Activated naive CD8-positive, alpha-beta T cell treated with anti-CD3 and anti-CD28 coated beads, Interleukin-2, amount 10 ng/mL, durations not matched to agents 7 days and 5 days (primary cell): Measurements from ENCODE around the gene DTNB. TPM values are rescaled to one million over a fixed set of nuclear protein-coding genes. Genes with fewer than 3 reads are reported as not detected.

Experiments used
- ATAC-seq: fragments of 150-1000 bp; cut with Tn5 transposase; one replicate; pipeline ENCODE4 v1.10.0; 2021; ENCODE audit warnings: low read depth, moderate library complexity
- POLR2A ChIA-PET: fragments of 350-600 bp; sonication (Branson Sonifier 250); formaldehyde crosslinking; loops from one replicate; lab custom pipeline; 2021; ENCODE audit warnings: antibody characterized with exemption; lab: Charles Lee
- DNase-seq: peaks from one replicate; pipeline ENCODE4 v3.0.0; 2021
- H3K27ac Mint-ChIP-seq: one replicate; pipeline ENCODE4 v1.8.0; 2022; ENCODE audit warnings: mild to moderate bottlenecking, mixed read lengths
- H3K27me3 Mint-ChIP-seq: one replicate; pipeline ENCODE4 v1.8.0; 2022; ENCODE audit warnings: mild to moderate bottlenecking, moderate library complexity, mixed read lengths
- H3K36me3 Mint-ChIP-seq: one replicate; pipeline ENCODE4 v1.8.0; 2021; ENCODE audit warnings: mild to moderate bottlenecking, mixed read lengths
- H3K4me1 Mint-ChIP-seq: one replicate; pipeline ENCODE4 v1.8.0; 2021; ENCODE audit warnings: mixed read lengths
- H3K4me3 Mint-ChIP-seq: one replicate; pipeline ENCODE4 v1.8.0; 2022; ENCODE audit warnings: mild to moderate bottlenecking, moderate library complexity, mixed read lengths
- H3K9me3 Mint-ChIP-seq: one replicate; pipeline ENCODE4 v1.8.0; 2021; ENCODE audit warnings: mixed read lengths
- total RNA-seq, 2 experiments: library from RNA; stranded (reverse); gene quantifications; one replicate each; pipeline ENCODE4 v1.2.3, GENCODE V29; 2021

DTNB gene
- total RNA-seq, 2 experiments from 2014 or later = 36.7 to 38.3 TPM

DNA sequence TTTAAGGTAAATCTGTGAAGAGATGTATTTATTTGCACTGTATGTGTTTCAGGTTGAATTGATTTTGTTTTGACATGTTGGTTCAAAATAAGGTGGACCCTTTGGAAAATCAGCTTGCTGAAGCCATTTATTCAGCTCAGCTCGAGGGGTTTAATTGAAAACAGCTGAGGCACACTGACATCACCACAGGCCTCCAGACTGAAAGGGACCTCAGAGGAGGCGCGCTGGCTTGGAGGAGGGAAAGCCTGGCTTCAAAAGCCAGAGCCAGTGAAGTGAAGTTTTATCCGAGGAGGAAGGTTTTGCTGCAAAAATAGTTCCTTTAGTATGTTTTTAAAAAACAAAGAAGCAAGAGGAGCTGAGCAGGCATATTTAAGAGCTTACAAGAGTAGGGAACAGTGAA lies 304.7 kb downstream of the DTNB start:
- H3K4me3 Mint-ChIP-seq = no peak overlapping the region
- H3K27ac Mint-ChIP-seq = no peak overlapping the region
- no peaks in the 10 kb centered on the region for H3K9me3 Mint-ChIP-seq
- no peaks in the 10 kb centered on the region for H3K27me3 Mint-ChIP-seq
- ATAC-seq (no peak), DNase-seq (no peak)
- H3K36me3 Mint-ChIP-seq = peaks cover 2% of the 10 kb centered on the region
- H3K4me1 Mint-ChIP-seq = peaks cover 2% of the 10 kb centered on the region
- POLR2A ChIA-PET = no interaction called here

DNA sequence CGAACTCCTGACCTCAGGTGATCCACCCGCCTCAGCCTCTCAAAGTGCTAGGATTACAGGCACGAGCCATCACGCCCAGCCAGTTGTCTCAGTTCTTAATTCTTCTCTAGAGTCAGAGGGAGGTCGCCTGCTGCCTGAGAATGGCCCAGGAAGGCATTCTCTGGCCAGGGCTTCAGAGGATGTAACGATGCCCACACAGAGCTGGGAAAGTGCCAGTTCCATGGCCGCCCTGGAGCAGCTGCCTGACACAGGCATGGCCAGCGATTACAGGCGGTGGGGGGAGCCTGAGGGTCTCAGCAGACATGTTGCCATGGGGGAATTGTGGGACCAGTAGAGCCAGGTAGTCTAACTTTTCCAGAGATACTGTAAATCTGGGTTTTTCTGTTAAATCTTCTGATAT lies 306.1 kb downstream of the DTNB start:
- DNase-seq (no peak), ATAC-seq (no peak)
- no peak overlapping the region for H3K4me3 Mint-ChIP-seq
- peaks cover 5% of the 10 kb centered on the region for H3K4me1 Mint-ChIP-seq
- H3K36me3 Mint-ChIP-seq = peaks cover 2% of the 10 kb centered on the region
- H3K9me3 Mint-ChIP-seq = no peaks in the 10 kb centered on the region
- POLR2A ChIA-PET = no interaction called here
- no peak overlapping the region for H3K27ac Mint-ChIP-seq
- H3K27me3 Mint-ChIP-seq = no peaks in the 10 kb centered on the region

DNA sequence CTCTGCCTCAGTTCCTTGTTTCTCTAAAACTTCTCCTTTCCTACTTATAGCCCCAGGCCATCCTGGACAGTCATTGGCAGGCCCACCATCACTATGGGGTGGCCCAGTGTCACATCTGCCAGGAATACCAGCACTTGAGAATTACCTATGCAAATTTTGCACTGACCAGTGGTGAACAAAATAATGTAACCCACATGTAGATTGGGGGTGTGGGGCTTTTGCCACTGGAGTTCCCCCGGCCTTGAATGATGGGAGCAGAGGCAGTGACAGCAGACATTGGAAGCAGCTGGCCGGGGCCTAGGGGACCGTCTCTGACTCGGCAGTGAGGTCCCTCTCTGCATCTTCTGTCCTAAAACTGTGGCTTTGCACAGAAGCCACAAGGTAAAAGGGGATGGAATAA lies 306.7 kb downstream of the DTNB start:
- no peaks in the 10 kb centered on the region for H3K27me3 Mint-ChIP-seq
- peaks cover 2% of the 10 kb centered on the region for H3K36me3 Mint-ChIP-seq
- no peaks in the 10 kb centered on the region for H3K9me3 Mint-ChIP-seq
- H3K27ac Mint-ChIP-seq = no peak overlapping the region
- ATAC-seq = no peak
- H3K4me1 Mint-ChIP-seq = peaks cover 6% of the 10 kb centered on the region
- no peak overlapping the region for H3K4me3 Mint-ChIP-seq
- no peak for DNase-seq
- POLR2A ChIA-PET = no interaction called here

DNA sequence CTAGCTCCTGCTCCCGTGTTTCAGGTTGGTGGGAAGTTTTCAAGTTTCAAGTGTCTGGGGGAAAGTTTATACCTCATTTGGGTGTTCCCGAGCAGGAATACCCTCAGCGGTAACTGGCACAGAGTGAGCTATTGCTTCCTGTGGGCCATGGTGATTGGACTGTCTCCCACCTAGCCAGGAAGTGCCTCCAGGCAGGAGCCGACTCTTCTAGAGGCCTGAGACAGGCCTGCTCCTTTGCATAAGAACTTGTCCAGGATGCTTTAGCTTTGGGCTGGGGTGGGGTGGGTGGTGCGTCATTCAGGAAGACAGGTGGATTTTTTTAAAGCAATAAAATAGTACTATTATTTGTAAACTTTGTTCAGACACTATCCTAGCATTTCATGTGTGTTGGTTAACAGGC lies 308.1 kb downstream of the DTNB start:
- Mint-ChIP-seq H3K9me3 (no peaks in the 10 kb centered on the region), H3K27me3 (no peaks in the 10 kb centered on the region), H3K27ac (no peak overlapping the region), H3K36me3 (peaks cover 2% of the 10 kb centered on the region), H3K4me1 (peaks cover 8% of the 10 kb centered on the region), H3K4me3 (no peak overlapping the region)
- DNase-seq (no peak), ATAC-seq (no peak)
- POLR2A ChIA-PET = interaction anchor here (0.7 to 2.0 kb wide), 3 partner anchors 22 to 193 kb away, joined by 3 to 4 read pairs (median 3); no protein-coding TSS in a partner anchor

DNA sequence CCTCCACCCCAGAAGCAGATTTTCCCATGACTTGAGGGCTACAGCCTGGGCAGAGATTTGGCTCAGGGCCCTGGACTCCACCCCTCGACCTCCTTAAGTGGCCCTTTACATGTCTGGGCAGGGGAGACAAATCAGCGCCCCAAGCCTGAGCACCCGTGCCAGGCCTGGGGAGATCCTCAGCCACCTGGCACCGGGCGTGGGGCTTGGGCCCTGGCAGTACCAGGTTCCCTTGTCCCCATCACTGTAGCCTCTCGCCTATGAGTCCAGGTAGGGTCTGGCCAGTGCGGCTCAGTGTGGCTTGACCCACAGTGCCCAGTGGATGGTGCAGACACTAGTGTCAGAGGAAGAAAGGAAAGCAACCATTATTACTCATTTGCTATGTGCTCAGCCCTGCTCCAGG lies 309.6 kb downstream of the DTNB start:
- Mint-ChIP-seq H3K27me3 (no peaks in the 10 kb centered on the region), H3K36me3 (no peaks in the 10 kb centered on the region), H3K27ac (no peak overlapping the region), H3K9me3 (no peaks in the 10 kb centered on the region), H3K4me3 (peak overlapping the region; percentile 14), H3K4me1 (peaks cover 8% of the 10 kb centered on the region)
- DNase-seq (no peak), ATAC-seq (no peak)
- POLR2A ChIA-PET = interaction anchor here (2.1 to 2.8 kb wide), 3 partner anchors 49 to 160 kb away, joined by 14 to 20 read pairs (median 14); no protein-coding TSS in a partner anchor

DNA sequence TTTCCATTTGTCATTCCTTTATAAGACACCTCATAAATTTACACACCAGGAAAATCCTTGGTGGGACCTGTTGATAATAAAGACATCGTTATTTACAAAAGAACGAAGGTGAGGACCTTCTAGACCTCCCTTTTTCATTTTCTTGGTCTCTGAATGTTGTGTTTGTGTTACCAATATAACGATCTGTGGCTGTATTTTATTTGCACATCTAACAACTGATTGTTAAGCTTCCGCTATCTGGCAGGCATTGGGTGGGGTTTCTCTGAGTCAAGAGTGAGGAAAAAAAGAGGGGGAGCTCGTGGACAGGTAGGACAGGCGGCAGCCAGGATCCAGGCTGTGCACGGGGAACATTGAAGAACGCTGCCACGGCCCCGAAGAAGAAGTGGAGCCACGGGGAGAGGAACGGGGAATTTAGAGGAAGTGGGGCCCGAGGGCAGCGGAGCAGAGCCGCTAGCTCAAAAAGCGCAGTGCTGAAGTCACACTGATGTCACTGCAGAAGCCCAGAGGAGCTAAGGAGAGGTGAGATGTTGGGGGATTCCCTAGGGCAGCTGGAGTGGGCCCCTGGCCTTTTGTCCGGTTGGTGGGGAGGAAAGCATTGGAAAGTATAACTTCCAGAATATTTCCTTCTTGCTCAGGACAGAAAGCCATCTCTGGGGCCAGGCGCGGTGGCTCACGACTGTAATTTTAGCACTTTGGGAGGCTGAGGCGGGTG lies 310.8 kb downstream of the DTNB start:
- peak; percentile 53 for ATAC-seq
- H3K4me1 Mint-ChIP-seq = peaks cover 8% of the 10 kb centered on the region

DNA sequence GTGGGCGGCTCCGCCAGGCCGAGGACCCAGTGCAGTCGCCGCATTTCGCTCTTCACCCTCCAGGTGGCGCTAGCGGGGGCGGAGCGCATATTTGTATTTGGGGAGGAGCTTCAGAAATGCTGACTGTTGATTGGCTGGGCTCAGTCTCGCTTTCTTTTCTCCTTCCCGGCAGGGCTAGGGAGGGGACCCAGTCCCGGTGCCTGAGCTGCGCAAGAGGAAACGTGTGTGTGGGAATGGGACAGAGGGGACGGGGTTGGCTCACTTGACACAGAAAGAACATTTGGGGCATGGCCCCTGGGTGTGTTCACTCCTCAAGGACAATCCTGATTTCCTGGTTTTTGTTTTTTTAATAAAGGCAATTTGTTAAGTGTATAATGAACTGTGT lies 311.3 kb downstream of the DTNB start:
- H3K4me3 Mint-ChIP-seq = peak overlapping the region; percentile 82
- DNase-seq (peak; percentile 97), ATAC-seq (peak; percentile 98)
- H3K9me3 Mint-ChIP-seq = no peaks in the 10 kb centered on the region
- H3K4me1 Mint-ChIP-seq = peaks cover 8% of the 10 kb centered on the region
- H3K27ac Mint-ChIP-seq = peak overlapping the region; percentile 89
- no peaks in the 10 kb centered on the region for H3K36me3 Mint-ChIP-seq
- no peaks in the 10 kb centered on the region for H3K27me3 Mint-ChIP-seq
- POLR2A ChIA-PET = interaction anchor here (0.6 to 2.8 kb wide), 28 partner anchors 8 to 366 kb away, joined by 3 to 37 read pairs (median 5); partner anchors contain the start of gene DNMT3A

More for the DNA sequence above, 310.8 kb downstream of the DTNB start:
- Mint-ChIP-seq H3K27ac (peak overlapping the region; percentile 89), H3K36me3 (no peaks in the 10 kb centered on the region), H3K27me3 (no peaks in the 10 kb centered on the region), H3K4me3 (peak overlapping the region; percentile 82), H3K9me3 (no peaks in the 10 kb centered on the region)
- peak; percentile 70 for DNase-seq
- POLR2A ChIA-PET = interaction anchor here (0.6 to 2.8 kb wide), 26 partner anchors 9 to 365 kb away, joined by 3 to 37 read pairs (median 5); partner anchors contain the start of gene DNMT3A

DNA sequence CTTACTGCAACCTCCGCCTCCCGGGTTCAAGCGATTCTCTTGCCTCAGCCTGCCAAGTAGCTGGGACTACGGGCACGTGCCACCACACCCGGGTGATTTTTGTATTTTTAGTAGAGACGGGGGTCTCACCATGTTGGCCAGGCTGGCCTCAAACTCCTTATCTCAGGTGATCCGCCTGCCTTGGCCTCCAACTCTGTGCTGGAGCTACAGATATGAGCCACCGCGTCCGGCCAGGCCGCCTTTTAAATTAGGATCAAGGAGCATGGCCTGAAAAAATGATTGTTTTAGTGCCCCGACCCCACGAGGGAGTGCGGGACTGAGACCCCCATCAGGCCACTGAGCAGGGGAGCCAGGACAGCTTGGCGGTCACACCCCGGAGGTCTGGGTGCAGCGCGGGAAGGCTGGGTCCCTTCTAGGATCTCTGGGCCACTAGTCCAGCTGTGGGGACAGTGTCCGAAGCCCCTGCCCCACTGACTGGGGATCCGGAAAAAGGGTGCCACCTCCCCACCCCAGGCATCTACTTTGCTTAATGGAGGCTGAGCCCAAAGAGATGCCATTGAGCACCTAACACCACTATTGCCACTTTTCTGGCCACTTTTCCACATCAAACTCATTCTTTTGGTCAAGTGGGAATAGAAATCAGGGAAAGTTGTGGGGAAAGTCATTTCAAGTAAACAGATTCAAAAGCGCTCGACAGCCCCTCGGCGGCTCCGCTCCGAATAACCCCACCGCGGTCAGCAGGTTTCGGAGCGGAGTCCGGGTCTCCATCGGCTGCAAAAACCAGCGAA lies 311.9 kb downstream of the DTNB start:
- DNase-seq (no peak), ATAC-seq (no peak)
- POLR2A ChIA-PET = interaction anchor here (0.6 to 2.8 kb wide), 23 partner anchors 12 to 205 kb away, joined by 3 to 37 read pairs (median 6); partner anchors contain the start of gene DNMT3A
- Mint-ChIP-seq H3K4me3 (peak overlapping the region; percentile 82), H3K9me3 (no peaks in the 10 kb centered on the region), H3K27ac (peak overlapping the region; percentile 89), H3K36me3 (no peaks in the 10 kb centered on the region), H3K27me3 (no peaks in the 10 kb centered on the region), H3K4me1 (peaks cover 8% of the 10 kb centered on the region)

DNA sequence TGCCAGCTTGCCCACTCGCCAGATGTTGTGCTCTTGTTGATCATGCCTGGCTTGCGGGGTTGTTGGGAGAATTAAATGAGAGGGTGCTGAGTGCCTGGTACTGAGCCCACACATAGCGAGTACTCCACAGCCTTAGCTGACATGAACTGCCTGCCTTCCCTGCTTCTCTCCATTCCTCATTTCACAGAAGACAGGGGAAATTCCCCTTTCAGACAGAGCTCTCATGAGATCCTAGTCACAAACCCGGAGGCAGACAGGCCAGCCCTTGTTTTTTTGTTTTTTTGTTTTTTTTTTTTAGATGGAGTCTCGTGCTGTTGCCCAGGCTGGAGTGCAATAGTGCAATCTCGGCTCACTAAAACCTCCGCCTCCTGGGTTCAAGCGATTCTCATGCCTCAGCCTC lies 314.5 kb downstream of the DTNB start:
- no peaks in the 10 kb centered on the region for H3K9me3 Mint-ChIP-seq
- H3K27me3 Mint-ChIP-seq = no peaks in the 10 kb centered on the region
- H3K36me3 Mint-ChIP-seq = no peaks in the 10 kb centered on the region
- no peak overlapping the region for H3K4me3 Mint-ChIP-seq
- POLR2A ChIA-PET = interaction anchor here (0.6 to 1.1 kb wide), 2 partner anchors 44 to 232 kb away, joined by 3 to 5 read pairs; no protein-coding TSS in a partner anchor
- H3K4me1 Mint-ChIP-seq = peaks cover 9% of the 10 kb centered on the region
- no peak overlapping the region for H3K27ac Mint-ChIP-seq
- DNase-seq = no peak
- no peak for ATAC-seq

DNA sequence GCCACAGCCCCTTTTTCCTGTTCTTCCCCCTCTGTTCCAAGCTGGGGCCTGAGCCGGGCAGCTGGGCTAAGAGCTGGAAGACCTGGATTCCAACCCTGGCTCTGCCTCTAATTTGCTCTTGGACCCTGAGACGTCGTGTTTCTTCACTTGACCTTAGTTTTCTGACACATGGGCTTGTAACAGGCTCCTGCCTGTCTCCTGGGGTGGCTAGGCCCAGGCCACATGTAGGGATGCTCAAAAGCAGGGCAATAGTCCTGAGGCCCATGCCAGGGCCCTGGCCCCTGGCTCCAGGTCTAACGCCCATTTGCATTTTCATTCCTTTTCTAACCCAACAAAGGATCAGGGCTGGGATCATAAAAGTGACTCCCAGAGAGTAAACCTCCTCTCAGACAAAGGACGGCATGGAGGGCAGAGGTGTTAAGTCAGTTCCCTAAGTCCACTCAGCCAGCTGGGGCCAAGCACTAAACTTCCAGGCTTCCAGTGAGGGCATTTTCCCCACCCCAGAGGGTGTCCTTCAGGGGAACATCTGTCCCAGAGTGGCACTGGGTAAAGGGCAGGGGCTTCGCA lies 315.0 kb downstream of the DTNB start:
- no peak for ATAC-seq
- H3K9me3 Mint-ChIP-seq = no peaks in the 10 kb centered on the region
- POLR2A ChIA-PET = interaction anchor here (0.6 to 1.1 kb wide), 2 partner anchors 45 to 232 kb away, joined by 3 to 5 read pairs; no protein-coding TSS in a partner anchor
- no peaks in the 10 kb centered on the region for H3K27me3 Mint-ChIP-seq
- H3K36me3 Mint-ChIP-seq = no peaks in the 10 kb centered on the region
- peaks cover 9% of the 10 kb centered on the region for H3K4me1 Mint-ChIP-seq
- DNase-seq = no peak
- H3K27ac Mint-ChIP-seq = no peak overlapping the region
- H3K4me3 Mint-ChIP-seq = no peak overlapping the region

DNA sequence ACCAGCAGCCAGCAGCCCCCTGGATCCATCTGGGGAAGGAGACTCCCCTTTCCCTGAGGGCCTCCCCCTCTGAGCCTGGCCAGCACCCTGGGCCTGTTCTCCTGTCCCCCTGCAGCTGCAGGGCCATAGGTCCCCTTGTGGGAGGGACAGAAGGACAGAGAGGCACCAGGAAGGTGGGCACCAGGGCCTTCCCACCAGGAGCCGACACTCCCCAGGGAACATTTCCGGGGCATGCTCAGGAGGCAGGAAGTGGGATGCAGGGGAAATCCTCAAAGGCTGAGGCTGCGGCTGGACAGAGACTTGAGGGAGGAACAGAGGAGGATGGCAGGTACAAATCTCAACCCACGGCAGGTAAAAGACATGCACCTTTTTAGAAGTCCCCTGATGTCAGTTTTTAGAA lies 317.3 kb downstream of the DTNB start:
- no peaks in the 10 kb centered on the region for H3K9me3 Mint-ChIP-seq
- DNase-seq (no peak), ATAC-seq (no peak)
- H3K4me3 Mint-ChIP-seq = no peak overlapping the region
- H3K36me3 Mint-ChIP-seq = no peaks in the 10 kb centered on the region
- H3K4me1 Mint-ChIP-seq = peaks cover 9% of the 10 kb centered on the region
- H3K27ac Mint-ChIP-seq = no peak overlapping the region
- no peaks in the 10 kb centered on the region for H3K27me3 Mint-ChIP-seq
- POLR2A ChIA-PET = no interaction called here

DNA sequence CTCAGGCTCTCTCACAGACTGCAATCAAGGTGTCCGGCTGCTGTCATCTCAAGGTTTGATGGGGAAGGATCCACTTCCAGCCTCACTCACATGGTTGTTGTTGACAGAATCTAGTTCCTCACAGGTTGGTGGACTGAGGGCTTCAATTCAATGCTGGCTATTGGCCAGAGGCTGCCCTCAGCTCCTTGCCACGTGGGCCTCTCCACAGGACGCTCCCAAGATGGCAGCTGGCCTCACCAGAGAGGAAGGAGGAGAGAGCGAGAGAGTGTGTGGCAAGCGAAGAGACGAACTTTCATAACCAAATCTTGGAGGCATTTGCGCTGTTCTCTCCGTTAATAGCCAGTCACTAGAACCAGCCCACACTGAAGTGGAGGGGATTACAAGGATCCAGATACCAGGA lies 318.1 kb downstream of the DTNB start:
- no peak for DNase-seq
- POLR2A ChIA-PET = no interaction called here
- H3K27me3 Mint-ChIP-seq = no peaks in the 10 kb centered on the region
- no peaks in the 10 kb centered on the region for H3K9me3 Mint-ChIP-seq
- no peaks in the 10 kb centered on the region for H3K36me3 Mint-ChIP-seq
- no peak overlapping the region for H3K4me3 Mint-ChIP-seq
- no peak for ATAC-seq
- H3K27ac Mint-ChIP-seq = no peak overlapping the region
- peaks cover 11% of the 10 kb centered on the region for H3K4me1 Mint-ChIP-seq

DNA sequence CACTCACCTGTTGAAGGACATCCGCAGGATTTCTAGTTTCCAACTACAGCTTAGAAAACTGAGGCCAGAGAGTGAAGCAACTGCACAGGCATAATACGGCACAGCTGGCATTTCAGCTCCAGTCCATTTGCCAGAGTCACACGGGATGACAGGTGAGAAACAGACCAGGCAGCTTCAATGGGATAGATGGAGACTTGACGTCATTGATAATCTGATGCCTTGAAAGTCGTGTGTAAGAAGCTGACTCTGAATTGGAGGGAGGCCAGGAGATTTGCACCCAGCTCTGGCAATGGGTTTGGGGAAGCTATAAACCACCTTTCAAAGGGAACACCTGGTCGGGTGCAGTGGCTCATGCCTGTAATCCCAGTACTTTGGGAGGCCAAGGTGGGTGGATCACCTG lies 319.3 kb downstream of the DTNB start:
- H3K27me3 Mint-ChIP-seq = no peaks in the 10 kb centered on the region
- POLR2A ChIA-PET = interaction anchor here (0.8 kb wide), 1 partner anchor 9 kb away, joined by 3 read pairs; no protein-coding TSS in a partner anchor
- no peak for DNase-seq
- H3K4me3 Mint-ChIP-seq = no peak overlapping the region
- ATAC-seq = no peak
- peaks cover 13% of the 10 kb centered on the region for H3K4me1 Mint-ChIP-seq
- H3K9me3 Mint-ChIP-seq = no peaks in the 10 kb centered on the region
- H3K27ac Mint-ChIP-seq = no peak overlapping the region
- H3K36me3 Mint-ChIP-seq = no peaks in the 10 kb centered on the region
